ENCODE results near the gene RRM1. TPM values are rescaled to one million over a fixed set of nuclear protein-coding genes. Genes with fewer than 3 reads are reported as not detected.
"Not testable (repeated sequence)": the region's sequence is repeated elsewhere in the genome, so short reads cannot be mapped to it uniquely, and the experiment has no call there.

The RRM1 gene
- total and polyA plus RNA-seq, 2 of the 13 experiments (the other 11 are each of a cell fraction or from before 2014, with no cell fraction given), result 17.3 to 108 TPM

GRCh38 chr11:4125141-4125540, 30.5 kb downstream of the RRM1 start:
- H2AFZ ChIP-seq (ENCODE audit: low read length), result no peak overlapping the region
- FAIRE-seq (no peak), DNase-seq (ENCODE audit: low spot score) (no peak), ATAC-seq (no peak)
- no peaks in the 10 kb centered on the region for H3K4me1 ChIP-seq (ENCODE audit: insufficient read depth, low read length)
- H3K9ac ChIP-seq (ENCODE audit: insufficient read depth, low read depth, low read length), result no peak overlapping the region
- H3K27ac ChIP-seq (ENCODE audit: extremely low read length, insufficient read depth, low read length), result no peak overlapping the region
- no peaks in the 10 kb centered on the region for H3K79me2 ChIP-seq (ENCODE audit: insufficient read depth, low read length)
- no peak for TF ChIP-seq ZNF367 (CRISPR knock-in tag; IDR thresholded peaks at IDR 0.05; ENCODE audit: borderline replicate concordance)
- no peak for TF ChIP-seq ELF3 (CRISPR knock-in tag; IDR thresholded peaks at IDR 0.05)
- TF ChIP-seq ZNF670 (CRISPR knock-in tag; IDR thresholded peaks at IDR 0.05; ENCODE audit: borderline replicate concordance), result no peak
- TF ChIP-seq ZNF543 (CRISPR knock-in tag; IDR thresholded peaks at IDR 0.05), result no peak
- TF ChIP-seq GPN1 (CRISPR knock-in tag; IDR thresholded peaks at IDR 0.05; ENCODE audit: borderline replicate concordance), result no peak
- in situ Hi-C loops (cut with HindIII; ENCODE audit: extremely low pct_ligation_motif_present, low pct_unique_long_range_greater_than_20kb), result no loop called here
- no peaks in the 10 kb centered on the region for H4K20me1 ChIP-seq (ENCODE audit: insufficient read depth, low read length)
- H3K4me2 ChIP-seq (ENCODE audit: low read depth, low read length), result no peak overlapping the region
- ChIA-PET CTCF (ENCODE audit: low intra/inter-chr PET ratio, low total read pairs) (no interaction called here), POLR2A (no interaction called here)
- intact Hi-C loops (cut with micrococcal nuclease; ENCODE audit: unreplicated experiment), result no loop called here
- BruUV-seq (replicated peaks), result no TSS peak
- H3K4me3 ChIP-seq (replicated peaks in 1 of 3; ENCODE audit: insufficient read depth in 1 of 3, low read depth in 2 of 3, low read length in 3 of 3), result no peak overlapping the region
- H3K9me3 ChIP-seq (ENCODE audit: low read length), result no peaks in the 10 kb centered on the region
- no peaks in the 10 kb centered on the region for H3K27me3 ChIP-seq (ENCODE audit: control insufficient read depth in 1 of 2, insufficient read depth in 2 of 2, low read length in 2 of 2)
- WGBS (ENCODE audit: low lambda C conversion rate), result 97% methylated on average over 6 of the region's 6 CpGs
- H3K36me3 ChIP-seq (replicated peaks in 1 of 2; ENCODE audit: control insufficient read depth in 1 of 2, insufficient read depth in 2 of 2, low read length in 2 of 2), result peaks cover 9 to 58% of the 10 kb centered on the region in 2 experiments

- POLR2A ChIA-PET, result no interaction called here
- no peak for ATAC-seq
- 100% methylated on average over 1 of the region's 1 CpG for WGBS (ENCODE audit: low lambda C conversion rate)
Observed at GRCh38 chr11:4127357-4127756, 32.8 kb downstream of the RRM1 start.

GRCh38 chr11:4130219-4130618, 35.6 kb downstream of the RRM1 start:
- intact Hi-C loops (cut with micrococcal nuclease; ENCODE audit: unreplicated experiment), result not testable (repeated sequence)

More at GRCh38 chr11:4127357-4127756, 32.8 kb downstream of the RRM1 start:
- Histone ChIP-seq H3K9ac (ENCODE audit: insufficient read depth, low read depth, low read length) (no peak overlapping the region), H2AFZ (ENCODE audit: low read length) (no peak overlapping the region), H3K27me3 (ENCODE audit: control insufficient read depth in 1 of 2, insufficient read depth in 2 of 2, low read length in 2 of 2) (no peaks in the 10 kb centered on the region), H3K27ac (ENCODE audit: extremely low read length, insufficient read depth, low read length) (no peak overlapping the region), H3K4me3 (replicated peaks in 1 of 3; ENCODE audit: insufficient read depth in 1 of 3, low read depth in 2 of 3, low read length in 3 of 3) (no peak overlapping the region), H4K20me1 (ENCODE audit: insufficient read depth, low read length) (no peaks in the 10 kb centered on the region), H3K9me3 (ENCODE audit: low read length) (no peaks in the 10 kb centered on the region), H3K79me2 (ENCODE audit: insufficient read depth, low read length) (no peaks in the 10 kb centered on the region), H3K36me3 (replicated peaks in 1 of 2; ENCODE audit: control insufficient read depth in 1 of 2, insufficient read depth in 2 of 2, low read length in 2 of 2) (peaks cover 5 to 52% of the 10 kb centered on the region in 2 experiments), H3K4me1 (ENCODE audit: insufficient read depth, low read length) (no peaks in the 10 kb centered on the region), H3K4me2 (ENCODE audit: low read depth, low read length) (no peak overlapping the region)
- intact Hi-C loops (cut with micrococcal nuclease; ENCODE audit: unreplicated experiment) (no loop called here), in situ Hi-C loops (cut with HindIII; ENCODE audit: extremely low pct_ligation_motif_present, low pct_unique_long_range_greater_than_20kb) (no loop called here)
- TF ChIP-seq ZBTB33 (CRISPR knock-in tag; IDR thresholded peaks at IDR 0.05), result no peak
- no peak for TF ChIP-seq KDM5A (IDR thresholded peaks at IDR 0.05; ENCODE audit: borderline replicate concordance, low read length)
- no peak for TF ChIP-seq EP300 (IDR thresholded peaks at IDR 0.05; ENCODE audit: low read depth in 2 of 2, low read length in 2 of 2)
- TF ChIP-seq EP300 (CRISPR knock-in tag; IDR thresholded peaks at IDR 0.05; ENCODE audit: borderline replicate concordance), result no peak
- no peak for TF ChIP-seq ZNF550 (CRISPR knock-in tag; IDR thresholded peaks at IDR 0.05; ENCODE audit: borderline replicate concordance)
- TF ChIP-seq SIN3B (IDR thresholded peaks at IDR 0.05; ENCODE audit: low read length), result no peak
- no peak for TF ChIP-seq CREBL2 (CRISPR knock-in tag; IDR thresholded peaks at IDR 0.05; ENCODE audit: borderline replicate concordance)
- no peak for TF ChIP-seq FOXA3 (CRISPR knock-in tag; IDR thresholded peaks at IDR 0.05)
- FAIRE-seq (no peak), DNase-seq (ENCODE audit: low spot score) (no peak)
- no TSS peak for BruUV-seq (replicated peaks)
- CTCF ChIA-PET (ENCODE audit: low intra/inter-chr PET ratio, low total read pairs), result no interaction called here

More at GRCh38 chr11:4130219-4130618, 35.6 kb downstream of the RRM1 start:
- POLR2A ChIA-PET; H3K9ac ChIP-seq (ENCODE audit: insufficient read depth, low read depth, low read length); in situ Hi-C loops (cut with HindIII; ENCODE audit: extremely low pct_ligation_motif_present, low pct_unique_long_range_greater_than_20kb); CTCF ChIA-PET (ENCODE audit: low intra/inter-chr PET ratio, low total read pairs); DNase-seq (ENCODE audit: low spot score); ATAC-seq; H3K9me3 ChIP-seq (ENCODE audit: low read length); H3K27me3 ChIP-seq (ENCODE audit: control insufficient read depth in 1 of 2, insufficient read depth in 2 of 2, low read length in 2 of 2); BruUV-seq (replicated peaks); H3K4me2 ChIP-seq (ENCODE audit: low read depth, low read length); H3K27ac ChIP-seq (ENCODE audit: extremely low read length, insufficient read depth, low read length); H2AFZ ChIP-seq (ENCODE audit: low read length); FAIRE-seq; H4K20me1 ChIP-seq (ENCODE audit: insufficient read depth, low read length); H3K79me2 ChIP-seq (ENCODE audit: insufficient read depth, low read length); H3K4me3 ChIP-seq (replicated peaks in 1 of 3; ENCODE audit: insufficient read depth in 1 of 3, low read depth in 2 of 3, low read length in 3 of 3): not testable (repeated sequence)
- Histone ChIP-seq H3K36me3 (replicated peaks in 1 of 2; ENCODE audit: control insufficient read depth in 1 of 2, insufficient read depth in 2 of 2, low read length in 2 of 2) (peaks cover 1 to 47% of the 10 kb centered on the region in 2 experiments), H3K4me1 (ENCODE audit: insufficient read depth, low read length) (peaks cover 11% of the 10 kb centered on the region)
- 94% methylated on average over 4 of the region's 4 CpGs for WGBS (ENCODE audit: low lambda C conversion rate)

Measured in HepG2 (cell line).